Activated CD4-positive, alpha-beta T cell treated with anti-CD3 and anti-CD28 coated beads for 24 hours (primary cell): Measurements from ENCODE around the gene REXO5.
"Not testable (repeated sequence)": the region's sequence is repeated elsewhere in the genome, so short reads cannot be mapped to it uniquely, and the experiment has no call there.

Experiments
- DNase-seq, 2 donors: peaks; one replicate each; pipeline ENCODE4 v3.0.0-alpha.2; 2020; ENCODE audit warnings: low read depth in 2 of 2

The REXO5 gene

GRCh38 chr16:20799599-20799998, 6.7 kb upstream of the REXO5 start:
- DNase-seq: no peak

- no peak for DNase-seq
Measured at GRCh38 chr16:20801278-20801677, 5.0 kb upstream of the REXO5 start.

DNA sequence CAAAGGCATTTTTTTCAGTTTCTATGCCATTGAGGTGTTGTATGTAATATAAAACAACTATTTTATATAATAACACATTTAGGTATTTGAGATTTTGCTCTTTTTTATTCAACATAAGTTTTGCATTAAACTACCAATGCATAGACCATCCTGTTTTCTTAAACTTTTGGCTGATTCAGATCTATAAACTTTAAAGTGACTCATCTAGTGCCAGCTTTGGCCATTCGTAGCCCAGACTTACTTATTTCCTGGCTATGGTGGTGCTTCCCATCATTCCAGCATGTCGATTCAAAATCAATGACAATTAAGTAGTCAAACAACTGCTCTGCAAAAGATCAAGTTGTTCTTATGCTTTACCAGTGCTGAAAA, 3.2 kb upstream of the REXO5 start:
- no peak for DNase-seq

DNA sequence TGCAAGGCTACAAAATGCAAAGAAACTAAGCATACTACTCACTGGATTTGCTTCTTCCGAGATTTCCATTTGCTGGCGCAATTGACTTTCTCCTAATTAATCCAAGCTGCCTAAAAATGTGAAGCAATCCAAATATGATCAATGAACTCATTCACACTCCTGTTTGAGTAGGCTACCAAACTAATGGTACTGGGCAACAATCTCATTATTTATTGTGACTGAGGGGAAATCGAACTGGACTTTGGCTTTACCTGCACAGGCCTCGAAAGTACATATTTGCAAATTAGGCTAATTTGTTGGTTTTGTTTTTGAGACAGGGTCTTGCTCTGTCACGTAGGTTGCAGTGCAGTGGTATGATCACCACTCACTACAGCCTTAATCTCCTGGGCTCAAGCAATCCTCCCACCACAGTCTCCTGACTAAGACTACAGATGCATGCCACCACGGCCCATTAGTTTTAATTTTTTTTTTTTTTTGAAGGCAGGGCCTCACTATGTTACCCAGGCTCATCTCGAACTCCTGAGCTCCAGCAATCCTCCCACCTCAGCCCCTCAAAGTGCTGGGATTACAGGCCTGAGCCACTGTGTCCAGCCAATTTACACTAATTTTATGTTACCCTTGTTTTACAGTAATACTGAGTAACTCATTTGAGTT, 2.6 kb upstream of the REXO5 start:
- no peak for DNase-seq

GRCh38 chr16:20805684-20806167, 601 bp upstream of the REXO5 start:
- DNase-seq: not testable (repeated sequence)

- no peak for DNase-seq
Measured at GRCh38 chr16:20807862-20808261, 1.5 kb downstream of the REXO5 start.

GRCh38 chr16:20811889-20812439, 5.6 kb downstream of the REXO5 start:
- DNase-seq: no peak

- DNase-seq: no peak
Measured at GRCh38 chr16:20812510-20812909, 6.2 kb downstream of the REXO5 start.

DNA sequence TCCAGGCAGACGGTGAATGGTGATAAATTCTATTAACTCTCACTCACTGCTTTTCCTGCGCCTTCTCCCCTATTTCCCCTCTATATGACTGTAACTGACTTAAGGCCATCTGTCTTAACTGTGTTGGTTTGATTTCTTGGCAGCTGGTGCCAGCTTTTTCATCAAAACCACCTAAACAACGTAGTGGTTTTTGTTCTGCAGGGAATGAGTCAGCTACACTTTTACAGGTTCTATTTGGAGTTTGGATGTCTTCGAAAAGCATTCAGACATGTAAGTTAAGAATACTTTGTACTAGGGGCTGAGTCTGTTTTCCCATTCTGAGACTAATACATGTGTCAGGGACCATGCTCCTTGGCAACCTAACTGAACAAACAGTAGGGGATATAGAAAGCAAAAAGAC, 8.5 kb downstream of the REXO5 start:
- no peak for DNase-seq

DNA sequence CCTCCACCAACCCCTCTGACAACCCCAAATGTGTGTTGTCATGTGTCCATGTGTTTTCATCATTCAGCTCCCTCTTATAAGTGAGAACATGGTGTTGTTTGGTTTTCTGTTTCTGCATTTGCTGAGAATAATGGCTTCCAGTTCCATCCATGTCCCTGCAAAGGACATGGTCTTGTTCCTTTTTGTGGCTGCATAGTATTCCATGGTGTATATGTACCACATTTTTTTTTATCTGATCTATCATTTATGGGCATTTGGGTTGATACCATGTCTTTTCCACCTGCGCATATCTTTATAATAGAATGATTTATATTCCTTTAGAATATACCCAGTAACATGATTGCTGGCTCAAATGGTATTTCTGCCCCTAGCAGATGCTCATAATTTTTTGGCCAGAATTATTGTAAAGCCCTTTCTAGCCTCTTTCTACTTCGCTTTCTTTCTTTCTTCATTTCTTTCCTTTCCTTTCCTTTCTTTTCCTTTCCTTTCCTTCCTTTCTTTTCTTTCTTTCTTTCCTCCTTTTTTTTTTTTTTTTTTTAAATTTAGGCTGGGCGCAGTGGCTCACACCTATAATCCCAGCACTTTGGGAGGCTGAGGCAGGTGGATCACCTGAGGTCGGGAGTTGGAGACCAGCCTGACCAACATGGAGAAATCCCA, 12.7 kb downstream of the REXO5 start:
- DNase-seq: no peak

DNA sequence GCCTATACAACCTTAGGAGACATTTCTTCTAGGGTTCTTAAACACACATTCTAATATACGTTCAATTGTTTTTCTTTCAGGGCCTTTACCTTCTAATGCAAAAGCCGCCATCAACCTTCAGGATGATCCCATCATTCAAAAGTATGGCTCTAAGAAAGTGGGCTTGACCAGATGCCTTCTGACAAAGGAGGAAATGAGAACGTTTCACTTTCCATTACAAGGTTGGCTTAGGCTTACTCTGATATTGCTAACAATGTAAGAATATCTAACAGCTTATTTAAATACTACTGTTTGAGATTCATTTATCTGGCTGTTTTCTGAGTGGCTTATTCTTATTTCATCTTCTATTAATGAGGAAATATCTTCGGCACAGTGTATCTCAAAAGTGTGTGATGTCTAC, 15.4 kb downstream of the REXO5 start:
- DNase-seq: no peak

GRCh38 chr16:20822521-20823325, 16.4 kb downstream of the REXO5 start:
- DNase-seq: no peak

GRCh38 chr16:20826039-20826566, 19.8 kb downstream of the REXO5 start:
- no peak for DNase-seq

DNA sequence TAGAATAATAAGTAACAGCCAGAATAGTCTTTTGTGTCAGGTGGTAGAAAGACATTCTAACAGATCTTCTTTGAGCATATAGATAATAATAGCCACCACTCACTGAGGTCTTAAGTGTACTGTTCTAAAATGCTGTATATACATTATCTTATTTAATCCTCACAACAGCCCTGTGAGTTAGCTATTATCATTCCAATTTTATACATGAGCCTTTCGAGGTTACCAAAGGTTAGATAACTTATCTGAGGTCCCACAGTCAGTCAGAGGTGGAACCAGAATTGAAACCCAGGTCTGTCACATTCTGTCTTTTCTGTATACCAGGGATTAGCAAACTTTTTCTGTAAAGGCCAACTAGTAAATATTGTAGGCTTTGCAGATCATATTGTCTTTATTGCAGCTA, 23.2 kb downstream of the REXO5 start:
- no peak for DNase-seq

DNA sequence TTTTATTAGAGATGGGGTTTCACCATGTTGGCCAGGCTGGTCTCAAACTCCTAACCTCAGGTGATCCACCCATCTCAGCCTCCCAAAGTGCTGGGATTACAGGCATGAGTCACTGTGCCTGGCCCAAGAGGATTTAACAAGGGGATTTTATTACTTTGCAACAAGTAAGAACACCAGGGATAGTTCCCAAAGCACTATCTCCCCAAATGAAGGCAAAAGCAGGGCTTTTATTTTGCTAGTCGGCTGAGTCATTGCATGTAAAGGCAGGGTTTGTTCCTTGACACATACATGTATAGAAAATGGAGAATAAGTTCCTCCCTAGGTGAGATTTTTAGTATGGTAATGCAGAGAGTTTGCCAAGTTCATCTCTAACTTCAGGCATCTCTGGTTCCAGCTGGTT, 24.0 kb downstream of the REXO5 start:
- DNase-seq: no peak

DNA sequence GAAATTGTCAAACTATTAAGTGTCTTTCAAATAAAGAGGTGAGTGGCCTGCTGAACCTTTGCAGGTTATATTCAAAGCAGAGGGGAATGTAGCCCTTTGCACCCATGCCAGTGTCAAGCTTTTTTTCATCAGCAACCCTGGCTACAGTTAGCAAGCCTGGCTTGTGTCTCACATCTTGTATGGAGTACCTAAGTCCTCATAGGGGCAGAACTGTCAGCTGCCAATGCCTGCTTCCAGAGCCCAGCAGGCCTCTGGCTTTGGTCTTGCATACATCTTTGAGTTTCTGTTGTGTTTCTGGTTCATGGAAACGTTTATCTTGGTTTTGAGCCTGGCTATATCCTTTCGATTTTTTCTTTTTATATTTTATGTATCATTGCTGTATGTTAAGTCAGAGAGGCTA, 26.8 kb downstream of the REXO5 start:
- DNase-seq: no peak

- DNase-seq: no peak
Measured at GRCh38 chr16:20838240-20838639, 31.9 kb downstream of the REXO5 start.

GRCh38 chr16:20839504-20839903, 33.2 kb downstream of the REXO5 start:
- DNase-seq: no peak

DNA sequence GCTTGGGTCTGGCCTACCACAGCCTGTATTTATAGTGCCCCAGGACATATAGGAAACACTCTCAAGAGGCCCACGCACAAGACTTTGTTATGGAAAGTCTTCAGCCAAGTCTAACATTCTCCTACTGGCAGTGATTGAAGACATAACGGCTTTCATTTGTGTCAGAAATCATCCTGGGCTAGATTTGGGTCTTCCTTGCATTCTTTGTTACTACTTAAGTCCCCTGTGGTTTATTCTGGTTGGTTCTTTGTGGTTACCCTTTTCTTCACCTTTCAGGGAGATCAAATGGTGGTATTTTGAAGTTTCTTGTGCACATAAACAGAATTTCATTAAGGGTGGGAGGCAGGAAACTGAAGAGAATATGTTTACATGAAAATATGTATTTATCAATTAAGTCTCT, 37.7 kb downstream of the REXO5 start:
- no peak for DNase-seq

DNA sequence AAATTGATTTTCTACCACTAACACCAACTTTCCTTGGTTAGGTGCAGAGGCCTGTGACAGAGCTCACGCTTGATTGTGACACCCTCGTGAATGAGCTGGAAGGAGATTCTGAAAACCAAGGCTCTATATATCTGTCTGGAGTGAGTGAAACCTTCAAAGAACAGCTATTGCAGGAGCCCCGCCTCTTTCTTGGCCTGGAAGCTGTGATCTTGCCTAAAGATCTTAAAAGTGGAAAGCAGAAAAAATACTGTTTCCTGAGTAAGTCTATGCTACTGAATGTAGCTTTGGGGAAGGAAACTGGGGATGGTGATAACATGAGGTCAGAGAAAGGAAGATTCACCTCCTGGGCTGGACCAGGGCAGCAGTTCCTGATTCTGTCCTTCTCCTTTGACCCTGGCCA, 38.3 kb downstream of the REXO5 start:
- DNase-seq: no peak

GRCh38 chr16:20846030-20846429, 39.7 kb downstream of the REXO5 start:
- DNase-seq: no peak

DNA sequence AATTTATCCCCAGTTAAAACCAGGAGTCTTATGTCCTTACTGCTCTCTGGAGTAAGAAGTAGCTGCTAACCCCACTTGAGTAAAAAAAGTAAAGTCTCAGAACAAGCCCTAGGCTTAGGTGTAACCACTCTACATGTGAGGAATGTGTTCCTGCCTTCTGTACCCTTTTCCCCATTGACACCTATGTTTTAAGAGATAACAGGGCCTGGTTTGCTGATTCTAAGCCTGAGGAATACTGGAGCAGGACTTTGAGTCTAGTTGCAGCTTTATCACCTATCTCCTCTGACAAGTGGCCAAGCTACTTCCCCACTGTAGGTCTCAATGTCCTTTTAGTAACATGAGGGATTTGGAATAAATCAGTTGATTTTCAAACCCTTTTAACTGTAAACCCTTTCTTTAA, 40.2 kb downstream of the REXO5 start:
- no peak for DNase-seq
